ENCODE measurements around the gene MEIS2. TPM values are rescaled to one million over a fixed set of nuclear protein-coding genes. Genes with fewer than 3 reads are reported as not detected.

The MEIS2 gene
- total RNA-seq, 1 experiment from 2014 or later: 9.3 TPM

DNA sequence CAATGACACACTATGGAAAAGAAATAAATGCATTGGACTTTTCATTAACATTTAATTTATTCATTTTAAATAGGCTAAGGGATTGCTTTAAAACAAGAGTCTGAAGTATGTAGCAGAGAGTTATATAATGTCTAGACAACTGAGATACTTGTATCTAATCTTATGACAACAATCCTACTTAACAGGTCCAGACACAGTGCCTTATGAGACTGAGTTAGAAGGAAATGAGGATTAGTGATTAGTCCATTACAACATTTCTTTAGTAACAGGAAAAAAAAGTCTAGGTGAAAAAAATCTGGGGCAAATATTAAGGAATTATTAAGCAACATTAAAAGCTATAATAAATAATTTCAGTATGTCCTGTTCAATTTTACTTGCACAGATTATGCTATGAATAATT, 140.6 kb downstream of the MEIS2 start:
- DNase-seq (ENCODE audit: low spot score): no peak
- CTCF ChIA-PET: no interaction called here
- Histone ChIP-seq H3K27ac (ENCODE audit: low read depth, low read length, poor library complexity, severe bottlenecking) (no peak overlapping the region), H3K27me3 (replicated peaks; ENCODE audit: insufficient read depth, low read depth, low read length, poor library complexity) (no peaks in the 10 kb centered on the region), H3K4me1 (ENCODE audit: insufficient read depth, low read length, poor library complexity, severe bottlenecking) (no peaks in the 10 kb centered on the region), H3K9me3 (ENCODE audit: low read depth, low read length, poor library complexity, severe bottlenecking) (no peaks in the 10 kb centered on the region), H3K4me3 (ENCODE audit: low read depth, low read length, poor library complexity, severe bottlenecking) (no peak overlapping the region), H3K36me3 (ENCODE audit: insufficient read depth, low read length, poor library complexity, severe bottlenecking) (no peaks in the 10 kb centered on the region)
- TF ChIP-seq, protein P1, sequence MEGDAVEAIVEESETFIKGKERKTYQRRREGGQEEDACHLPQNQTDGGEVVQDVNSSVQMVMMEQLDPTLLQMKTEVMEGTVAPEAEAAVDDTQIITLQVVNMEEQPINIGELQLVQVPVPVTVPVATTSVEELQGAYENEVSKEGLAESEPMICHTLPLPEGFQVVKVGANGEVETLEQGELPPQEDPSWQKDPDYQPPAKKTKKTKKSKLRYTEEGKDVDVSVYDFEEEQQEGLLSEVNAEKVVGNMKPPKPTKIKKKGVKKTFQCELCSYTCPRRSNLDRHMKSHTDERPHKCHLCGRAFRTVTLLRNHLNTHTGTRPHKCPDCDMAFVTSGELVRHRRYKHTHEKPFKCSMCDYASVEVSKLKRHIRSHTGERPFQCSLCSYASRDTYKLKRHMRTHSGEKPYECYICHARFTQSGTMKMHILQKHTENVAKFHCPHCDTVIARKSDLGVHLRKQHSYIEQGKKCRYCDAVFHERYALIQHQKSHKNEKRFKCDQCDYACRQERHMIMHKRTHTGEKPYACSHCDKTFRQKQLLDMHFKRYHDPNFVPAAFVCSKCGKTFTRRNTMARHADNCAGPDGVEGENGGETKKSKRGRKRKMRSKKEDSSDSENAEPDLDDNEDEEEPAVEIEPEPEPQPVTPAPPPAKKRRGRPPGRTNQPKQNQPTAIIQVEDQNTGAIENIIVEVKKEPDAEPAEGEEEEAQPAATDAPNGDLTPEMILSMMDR (conservative IDR thresholded peaks at IDR 0.05; ENCODE audit: low read depth, low read length): no peak
- no peak for TF ChIP-seq EZH2 (IDR thresholded peaks at IDR 0.05; ENCODE audit: borderline replicate concordance, low read depth, low read length, poor library complexity, severe bottlenecking)
- no TSS peak for BruUV-seq (replicated peaks)
- POLR2A ChIA-PET (ENCODE audit: low non-redundant PET): no interaction called here
- intact Hi-C loops (cut with micrococcal nuclease; ENCODE audit: unreplicated experiment): no loop called here

DNA sequence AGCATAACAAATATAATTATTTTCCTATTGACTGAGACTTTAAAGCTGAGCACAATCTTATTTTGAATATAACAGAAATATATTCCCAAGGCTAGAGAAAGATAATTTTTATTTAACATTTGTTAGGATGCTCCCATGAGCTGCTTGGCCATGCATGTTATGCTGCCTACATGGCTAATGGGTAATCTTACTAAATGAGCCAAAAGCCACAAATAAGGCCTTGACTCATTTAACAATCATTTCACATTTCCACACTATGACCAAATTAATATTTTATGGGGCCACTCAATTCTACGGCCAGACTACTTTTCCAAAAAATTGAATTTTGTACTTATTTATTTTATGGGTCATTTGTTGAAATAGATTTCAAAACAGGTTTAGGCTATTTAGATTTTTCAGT, 141.7 kb downstream of the MEIS2 start:
- intact Hi-C loops (cut with micrococcal nuclease; ENCODE audit: unreplicated experiment): no loop called here
- DNase-seq (ENCODE audit: low spot score): no peak
- ChIA-PET CTCF (no interaction called here), POLR2A (ENCODE audit: low non-redundant PET) (no interaction called here)
- no peak overlapping the region for H3K4me3 ChIP-seq (ENCODE audit: low read depth, low read length, poor library complexity, severe bottlenecking)
- no peak for TF ChIP-seq EZH2 (IDR thresholded peaks at IDR 0.05; ENCODE audit: borderline replicate concordance, low read depth, low read length, poor library complexity, severe bottlenecking)
- TF ChIP-seq, protein P1 (conservative IDR thresholded peaks at IDR 0.05; ENCODE audit: low read depth, low read length): no peak
- H3K9me3 ChIP-seq (ENCODE audit: low read depth, low read length, poor library complexity, severe bottlenecking): no peaks in the 10 kb centered on the region
- no TSS peak for BruUV-seq (replicated peaks)
- no peaks in the 10 kb centered on the region for H3K4me1 ChIP-seq (ENCODE audit: insufficient read depth, low read length, poor library complexity, severe bottlenecking)
- no peaks in the 10 kb centered on the region for H3K27me3 ChIP-seq (replicated peaks; ENCODE audit: insufficient read depth, low read depth, low read length, poor library complexity)
- H3K36me3 ChIP-seq (ENCODE audit: insufficient read depth, low read length, poor library complexity, severe bottlenecking): no peaks in the 10 kb centered on the region
- no peak overlapping the region for H3K27ac ChIP-seq (ENCODE audit: low read depth, low read length, poor library complexity, severe bottlenecking)

DNA sequence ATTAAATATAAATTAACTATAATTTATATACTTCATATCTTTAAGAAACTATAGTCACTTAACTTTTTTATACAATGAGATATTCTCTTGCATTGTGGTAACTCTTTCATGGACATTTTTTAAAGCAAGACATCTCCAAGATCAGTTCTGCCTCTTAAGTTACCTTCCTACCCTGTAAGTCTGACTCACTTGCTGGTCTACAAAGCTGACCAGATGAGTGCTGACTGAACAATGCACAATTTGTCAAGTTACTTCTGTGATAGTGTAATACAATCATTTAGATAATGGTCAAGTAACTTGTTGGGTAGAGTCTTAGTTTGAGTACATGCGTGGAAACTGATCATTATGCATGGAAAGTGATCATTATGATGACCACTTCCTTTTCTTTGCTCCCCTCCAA, 145.9 kb downstream of the MEIS2 start:
- no peak for DNase-seq (ENCODE audit: low spot score)
- BruUV-seq (replicated peaks): no TSS peak
- intact Hi-C loops (cut with micrococcal nuclease; ENCODE audit: unreplicated experiment): no loop called here
- TF ChIP-seq, protein P1 (conservative IDR thresholded peaks at IDR 0.05; ENCODE audit: low read depth, low read length): no peak
- TF ChIP-seq EZH2 (IDR thresholded peaks at IDR 0.05; ENCODE audit: borderline replicate concordance, low read depth, low read length, poor library complexity, severe bottlenecking): no peak
- no peak overlapping the region for H3K4me3 ChIP-seq (ENCODE audit: low read depth, low read length, poor library complexity, severe bottlenecking)
- CTCF ChIA-PET: no interaction called here
- H3K9me3 ChIP-seq (ENCODE audit: low read depth, low read length, poor library complexity, severe bottlenecking): no peaks in the 10 kb centered on the region
- POLR2A ChIA-PET (ENCODE audit: low non-redundant PET): no interaction called here
- no peaks in the 10 kb centered on the region for H3K4me1 ChIP-seq (ENCODE audit: insufficient read depth, low read length, poor library complexity, severe bottlenecking)
- H3K27ac ChIP-seq (ENCODE audit: low read depth, low read length, poor library complexity, severe bottlenecking): no peak overlapping the region
- no peaks in the 10 kb centered on the region for H3K36me3 ChIP-seq (ENCODE audit: insufficient read depth, low read length, poor library complexity, severe bottlenecking)
- no peaks in the 10 kb centered on the region for H3K27me3 ChIP-seq (replicated peaks; ENCODE audit: insufficient read depth, low read depth, low read length, poor library complexity)

All from A673 (cell line).